Activated CD4-positive, alpha-beta T cell treated with anti-CD3 and anti-CD28 coated beads for 36 hours (primary cell): ENCODE data around the gene CACNA2D1. TPM values are rescaled to one million over a fixed set of nuclear protein-coding genes. Genes with fewer than 3 reads are reported as not detected.

Source experiments
- ATAC-seq: fragments of 200-7000 bp; cut with Tn5 transposase; one replicate; pipeline ENCODE4 v1.10.0; 2021; ENCODE audit warnings: mild to moderate bottlenecking, moderate library complexity
- CTCF ChIA-PET: fragments of 350-600 bp; sonication (Branson Sonifier 250); formaldehyde crosslinking; loops from one replicate; lab custom pipeline; 2021; ENCODE audit warnings: antibody characterized with exemption; lab: Charles Lee
- POLR2A ChIA-PET: fragments of 350-600 bp; sonication (Branson Sonifier 250); formaldehyde crosslinking; loops from one replicate; lab custom pipeline; 2021; ENCODE audit warnings: antibody characterized with exemption, inconsistent platforms; lab: Charles Lee
- DNase-seq: peaks from one replicate; pipeline ENCODE4 v3.0.0-alpha.2; 2020
- H3K27ac Mint-ChIP-seq: one replicate; pipeline ENCODE4 v1.8.0; 2021; ENCODE audit warnings: mixed read lengths
- H3K27me3 Mint-ChIP-seq: one replicate; pipeline ENCODE4 v1.8.0; 2021; ENCODE audit warnings: mixed read lengths
- H3K36me3 Mint-ChIP-seq: one replicate; pipeline ENCODE4 v1.8.0; 2021; ENCODE audit warnings: low read depth, mixed read lengths
- H3K4me1 Mint-ChIP-seq: one replicate; pipeline ENCODE4 v1.8.0; 2021; ENCODE audit warnings: mixed read lengths
- H3K4me3 Mint-ChIP-seq: one replicate; pipeline ENCODE4 v1.8.0; 2021; ENCODE audit warnings: mild to moderate bottlenecking, moderate library complexity, mixed read lengths
- H3K9me3 Mint-ChIP-seq: one replicate; pipeline ENCODE4 v1.8.0; 2021; ENCODE audit warnings: low read depth, mixed read lengths
- intact Hi-C, 2 experiments: fragments of 100-400 bp; cut with DNase I in 1 of 2; cut with micrococcal nuclease in 1 of 2; formaldehyde crosslinking; loops; one replicate each; pipeline versions ENCODE4 v1.14.2 to v1.15.1; 2022 to 2024; cut with DNase I, micrococcal nuclease
- total RNA-seq, 2 experiments: library from RNA; stranded (reverse); gene quantifications; one replicate each; pipeline ENCODE4 v1.2.3, GENCODE V29; 2021

Gene CACNA2D1
- total RNA-seq, 2 experiments from 2014 or later: not detected

- DNase-seq (no peak), ATAC-seq (no peak)
- peaks cover 2% of the 10 kb centered on the region for H3K9me3 Mint-ChIP-seq
- CTCF ChIA-PET: no interaction called here
- no peaks in the 10 kb centered on the region for H3K36me3 Mint-ChIP-seq
- no peak overlapping the region for H3K4me3 Mint-ChIP-seq
- H3K27me3 Mint-ChIP-seq: no peaks in the 10 kb centered on the region
- POLR2A ChIA-PET: no interaction called here
- H3K27ac Mint-ChIP-seq: no peak overlapping the region
- intact Hi-C loops: no loop called here
- H3K4me1 Mint-ChIP-seq: no peaks in the 10 kb centered on the region
These were observed 361.8 kb downstream of the CACNA2D1 start for GRCh38 chr7:82081644-82082224.

DNA sequence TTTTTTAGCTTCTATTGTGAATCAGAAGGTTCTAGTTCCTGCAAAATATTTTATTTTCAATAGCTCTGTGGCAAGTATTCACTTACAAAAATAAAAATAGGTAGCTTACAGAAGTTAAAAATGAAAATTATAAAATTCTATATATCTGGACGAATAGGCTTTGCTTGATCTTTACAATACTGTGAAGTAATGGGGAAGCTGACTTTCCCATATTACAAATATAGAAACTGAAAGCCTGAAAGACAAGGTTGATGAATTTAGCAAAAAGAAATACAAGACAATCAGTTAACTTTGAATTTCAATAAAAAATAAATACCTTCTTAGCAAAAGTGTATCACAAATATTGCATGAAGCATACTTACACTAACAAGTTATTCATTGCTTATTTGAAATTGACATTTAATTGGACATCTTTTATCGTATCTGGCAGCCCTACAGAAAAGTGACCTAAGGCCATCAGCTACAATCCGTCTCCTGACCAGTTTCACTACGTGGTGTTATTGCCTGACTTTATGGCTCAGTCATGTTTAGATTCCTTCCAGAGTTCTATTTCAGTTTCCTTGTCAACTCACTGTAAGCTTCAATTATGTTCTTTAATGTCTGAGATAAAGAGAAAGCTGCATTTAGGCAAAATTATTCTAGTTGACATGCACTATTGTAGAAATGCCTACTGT lies 363.2 kb downstream of the CACNA2D1 start:
- no peaks in the 10 kb centered on the region for H3K4me1 Mint-ChIP-seq
- ATAC-seq (no peak), DNase-seq (no peak)
- H3K27ac Mint-ChIP-seq: no peak overlapping the region
- H3K9me3 Mint-ChIP-seq: peaks cover 2% of the 10 kb centered on the region
- intact Hi-C loops: no loop called here
- ChIA-PET POLR2A (no interaction called here), CTCF (interaction anchor here (1.3 kb wide), 1 partner anchor 10 kb away, joined by 3 read pairs; no protein-coding TSS in a partner anchor)
- H3K36me3 Mint-ChIP-seq: no peaks in the 10 kb centered on the region
- H3K4me3 Mint-ChIP-seq: no peak overlapping the region
- H3K27me3 Mint-ChIP-seq: no peaks in the 10 kb centered on the region

GRCh38 chr7:82079527-82079926 lies 364.1 kb downstream of the CACNA2D1 start:
- intact Hi-C loops: no loop called here
- no peak overlapping the region for H3K27ac Mint-ChIP-seq
- H3K27me3 Mint-ChIP-seq: no peaks in the 10 kb centered on the region
- POLR2A ChIA-PET: no interaction called here
- no peaks in the 10 kb centered on the region for H3K4me1 Mint-ChIP-seq
- CTCF ChIA-PET: interaction anchor here (0.7 kb wide), 1 partner anchor 110 kb away, joined by 3 read pairs; no protein-coding TSS in a partner anchor
- H3K9me3 Mint-ChIP-seq: peaks cover 2% of the 10 kb centered on the region
- H3K36me3 Mint-ChIP-seq: no peaks in the 10 kb centered on the region
- ATAC-seq (no peak), DNase-seq (no peak)
- H3K4me3 Mint-ChIP-seq: no peak overlapping the region

DNA sequence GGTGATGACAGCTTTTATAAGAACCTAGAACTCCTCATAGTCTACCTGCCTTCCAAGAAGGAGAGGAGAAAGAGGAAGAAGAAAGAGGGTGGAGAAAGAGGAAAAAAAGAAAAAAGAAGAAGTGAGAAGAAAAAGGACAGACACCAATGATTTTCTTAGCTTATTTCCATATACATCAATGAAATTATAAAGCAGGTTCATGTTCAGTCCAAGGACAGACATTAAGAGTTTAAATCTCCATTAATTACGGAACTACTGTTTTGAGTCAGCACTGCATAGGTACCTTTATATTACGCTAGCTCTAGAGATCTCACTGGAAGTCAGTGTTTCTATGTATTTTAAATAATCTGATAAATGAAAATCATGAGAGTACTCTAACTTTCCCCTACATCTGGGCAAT lies 364.8 kb downstream of the CACNA2D1 start:
- CTCF ChIA-PET: interaction anchor here (0.7 kb wide), 1 partner anchor 721 kb away, joined by 3 read pairs; no protein-coding TSS in a partner anchor
- Mint-ChIP-seq H3K9me3 (no peaks in the 10 kb centered on the region), H3K27me3 (no peaks in the 10 kb centered on the region), H3K27ac (no peak overlapping the region), H3K4me1 (no peaks in the 10 kb centered on the region), H3K36me3 (no peaks in the 10 kb centered on the region), H3K4me3 (no peak overlapping the region)
- intact Hi-C loops: no loop called here
- no peak for DNase-seq
- POLR2A ChIA-PET: no interaction called here
- ATAC-seq: no peak

GRCh38 chr7:82071468-82071867 lies 372.1 kb downstream of the CACNA2D1 start:
- ATAC-seq (no peak), DNase-seq (no peak)
- Mint-ChIP-seq H3K9me3 (peaks cover 2% of the 10 kb centered on the region), H3K4me1 (no peaks in the 10 kb centered on the region), H3K27ac (no peak overlapping the region), H3K36me3 (no peaks in the 10 kb centered on the region), H3K4me3 (no peak overlapping the region), H3K27me3 (no peaks in the 10 kb centered on the region)
- ChIA-PET POLR2A (no interaction called here), CTCF (interaction anchor here (0.6 to 1.4 kb wide), 3 partner anchors 9 to 165 kb away, joined by 3 read pairs; no protein-coding TSS in a partner anchor)
- intact Hi-C loops: no loop called here

DNA sequence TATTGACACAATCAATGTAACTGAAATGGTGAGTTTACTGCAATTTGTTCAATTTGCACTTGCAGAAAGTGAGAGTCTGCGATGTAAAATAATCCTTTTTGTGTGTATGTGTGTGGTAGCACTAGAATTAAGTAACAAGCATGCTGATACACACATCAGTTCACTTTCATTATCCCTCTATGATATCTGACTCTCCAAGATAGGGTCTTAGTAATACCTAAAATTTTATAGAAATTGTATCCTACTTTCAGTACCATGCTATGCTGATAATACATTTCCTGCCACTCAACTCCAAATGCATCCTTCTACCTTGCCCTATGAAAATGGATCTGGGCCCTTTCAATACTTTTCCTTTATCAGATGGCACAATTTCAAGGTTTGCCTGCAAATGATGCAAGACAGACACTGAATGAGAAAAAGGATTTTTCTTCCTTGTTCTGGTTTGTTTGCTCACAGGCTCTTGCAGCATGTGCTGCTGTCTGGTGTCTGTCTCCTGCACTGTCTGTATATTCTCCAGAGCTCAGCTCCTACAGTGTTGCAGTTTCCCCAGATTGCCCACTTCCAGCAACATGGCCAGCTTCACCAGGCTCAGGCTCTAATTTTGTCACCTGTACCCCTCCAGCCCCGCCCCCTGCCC lies 375.8 kb downstream of the CACNA2D1 start:
- no peak overlapping the region for H3K27ac Mint-ChIP-seq
- peaks cover 2% of the 10 kb centered on the region for H3K9me3 Mint-ChIP-seq
- ChIA-PET CTCF (no interaction called here), POLR2A (no interaction called here)
- ATAC-seq (no peak), DNase-seq (no peak)
- H3K4me1 Mint-ChIP-seq: no peaks in the 10 kb centered on the region
- H3K4me3 Mint-ChIP-seq: no peak overlapping the region
- H3K27me3 Mint-ChIP-seq: no peaks in the 10 kb centered on the region
- intact Hi-C loops: no loop called here
- H3K36me3 Mint-ChIP-seq: no peaks in the 10 kb centered on the region

GRCh38 chr7:82057476-82057875 lies 386.1 kb downstream of the CACNA2D1 start:
- DNase-seq (no peak), ATAC-seq (no peak)
- Mint-ChIP-seq H3K36me3 (no peaks in the 10 kb centered on the region), H3K4me3 (no peak overlapping the region), H3K27me3 (no peaks in the 10 kb centered on the region), H3K27ac (no peak overlapping the region), H3K9me3 (no peaks in the 10 kb centered on the region), H3K4me1 (no peaks in the 10 kb centered on the region)
- POLR2A ChIA-PET: no interaction called here
- CTCF ChIA-PET: no interaction called here
- intact Hi-C loops: no loop called here

DNA sequence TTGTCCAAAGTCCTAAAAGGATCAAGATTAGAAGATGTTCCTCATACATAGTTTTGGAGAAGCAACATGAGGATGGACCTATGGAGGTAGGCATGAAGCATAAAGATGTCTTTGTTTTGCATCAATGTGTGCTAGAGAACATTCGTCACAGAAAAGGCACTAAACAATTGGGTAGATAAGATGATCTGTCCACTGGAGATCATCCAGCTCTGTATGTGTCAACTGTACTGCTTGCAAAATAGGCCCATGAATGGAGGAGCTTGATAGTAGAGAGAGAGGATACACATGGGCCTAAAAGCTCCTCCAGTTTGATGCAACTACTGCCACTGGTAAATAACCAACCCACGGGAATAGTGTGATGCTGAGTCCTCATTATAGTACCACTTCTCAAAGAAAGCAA lies 387.3 kb downstream of the CACNA2D1 start:
- Mint-ChIP-seq H3K36me3 (no peaks in the 10 kb centered on the region), H3K9me3 (no peaks in the 10 kb centered on the region), H3K27ac (no peak overlapping the region), H3K4me3 (no peak overlapping the region), H3K4me1 (no peaks in the 10 kb centered on the region), H3K27me3 (no peaks in the 10 kb centered on the region)
- ChIA-PET CTCF (interaction anchor here (0.8 kb wide), 1 partner anchor 38 kb away, joined by 3 read pairs; no protein-coding TSS in a partner anchor), POLR2A (no interaction called here)
- no peak for ATAC-seq
- DNase-seq: no peak
- intact Hi-C loops: no loop called here

DNA sequence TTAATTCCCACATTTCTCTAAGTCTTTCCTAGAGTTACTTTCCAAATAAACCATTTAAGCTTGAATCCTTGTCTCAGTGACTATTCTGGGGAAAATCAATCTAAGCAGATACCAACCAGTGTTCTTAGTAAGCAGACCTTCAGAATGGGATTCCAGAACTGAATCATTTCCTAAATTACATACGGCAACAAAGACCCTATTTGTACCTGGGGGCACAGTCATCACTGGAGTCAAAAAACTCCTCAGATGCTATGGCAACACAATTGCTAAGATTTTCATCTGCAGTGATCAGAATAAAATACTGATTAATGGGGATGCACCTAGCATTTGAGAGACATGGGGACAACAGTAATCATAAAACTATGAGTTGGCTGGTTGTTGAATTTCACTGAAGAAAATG lies 389.0 kb downstream of the CACNA2D1 start:
- POLR2A ChIA-PET: interaction anchor here (0.7 kb wide), 1 partner anchor 535 kb away, joined by 3 read pairs; no protein-coding TSS in a partner anchor
- H3K9me3 Mint-ChIP-seq: no peaks in the 10 kb centered on the region
- no peak overlapping the region for H3K4me3 Mint-ChIP-seq
- intact Hi-C loops: no loop called here
- no peaks in the 10 kb centered on the region for H3K27me3 Mint-ChIP-seq
- ATAC-seq: no peak
- no peaks in the 10 kb centered on the region for H3K36me3 Mint-ChIP-seq
- no peak for DNase-seq
- CTCF ChIA-PET: no interaction called here
- no peak overlapping the region for H3K27ac Mint-ChIP-seq
- H3K4me1 Mint-ChIP-seq: no peaks in the 10 kb centered on the region

- CTCF ChIA-PET: no interaction called here
These were observed 390.0 kb downstream of the CACNA2D1 start for GRCh38 chr7:82053453-82054032.

GRCh38 chr7:82051601-82052000 lies 392.0 kb downstream of the CACNA2D1 start:
- ATAC-seq (no peak), DNase-seq (no peak)
- H3K36me3 Mint-ChIP-seq: no peaks in the 10 kb centered on the region
- H3K9me3 Mint-ChIP-seq: no peaks in the 10 kb centered on the region
- no peaks in the 10 kb centered on the region for H3K27me3 Mint-ChIP-seq
- H3K27ac Mint-ChIP-seq: no peak overlapping the region
- CTCF ChIA-PET: no interaction called here
- POLR2A ChIA-PET: no interaction called here
- no peak overlapping the region for H3K4me3 Mint-ChIP-seq
- H3K4me1 Mint-ChIP-seq: no peaks in the 10 kb centered on the region
- intact Hi-C loops: no loop called here

More at GRCh38 chr7:82053453-82054032, 390.0 kb downstream of the CACNA2D1 start:
- Mint-ChIP-seq H3K36me3 (no peaks in the 10 kb centered on the region), H3K27ac (no peak overlapping the region), H3K4me3 (no peak overlapping the region), H3K4me1 (no peaks in the 10 kb centered on the region), H3K9me3 (no peaks in the 10 kb centered on the region), H3K27me3 (no peaks in the 10 kb centered on the region)
- POLR2A ChIA-PET: no interaction called here
- ATAC-seq (no peak), DNase-seq (no peak)
- intact Hi-C loops: no loop called here
